Neuronal stem cell (in vitro differentiated cells): Measurements from ENCODE around the gene CEMIP.

Source experiments
- DNase-seq: peaks from one replicate; pipeline ENCODE4 v3.0.0-alpha.2; 2013; ENCODE audit warnings: low spot score
- H2AFZ ChIP-seq: one replicate; pipeline ENCODE4 v1.6.1; 2013; ENCODE audit warnings: mild to moderate bottlenecking, low read length, inconsistent platforms
- H2AK5ac ChIP-seq: 2 replicates; pipeline ENCODE4 v1.6.1; 2013; ENCODE audit warnings: low read depth, mild to moderate bottlenecking, inconsistent platforms, low read length, moderate library complexity, mixed read lengths
- H2BK120ac ChIP-seq: 2 replicates; pipeline ENCODE4 v1.6.1; 2013; ENCODE audit warnings: low read depth, mild to moderate bottlenecking, inconsistent platforms, low read length, moderate library complexity, mixed read lengths
- H2BK12ac ChIP-seq: one replicate; pipeline ENCODE4 v1.6.1; 2013; ENCODE audit warnings: low read length, inconsistent platforms
- H2BK15ac ChIP-seq: 2 replicates; pipeline ENCODE4 v1.6.1; 2013; ENCODE audit warnings: mild to moderate bottlenecking, low read length, inconsistent platforms, mixed read lengths
- H2BK5ac ChIP-seq: one replicate; pipeline ENCODE4 v1.6.1; 2013; ENCODE audit warnings: inconsistent platforms, mild to moderate bottlenecking, low read length, moderate library complexity
- H3K14ac ChIP-seq: one replicate; pipeline ENCODE4 v1.6.1; 2013; ENCODE audit warnings: low read length, inconsistent platforms
- H3K18ac ChIP-seq: 2 replicates; pipeline ENCODE4 v1.6.1; 2013; ENCODE audit warnings: low read length, inconsistent platforms
- H3K23ac ChIP-seq: 2 replicates; pipeline ENCODE4 v1.6.1; 2013; ENCODE audit warnings: low read depth, mild to moderate bottlenecking, mixed read lengths, low read length, inconsistent platforms; ENCODE audit not compliant: poor library complexity
- H3K27ac ChIP-seq: replicated peaks from 3 replicates; pipeline ENCODE4 v1.5.1; 2013; ENCODE audit warnings: low read length, inconsistent platforms
- H3K27me3 ChIP-seq, 3 experiments: 2 replicates each; pipeline ENCODE4 v1.6.1; 2013; ENCODE audit warnings: low read length in 3 of 3, mild to moderate bottlenecking in 2 of 3, inconsistent platforms in 1 of 3, low read depth in 1 of 3, mixed read lengths in 1 of 3, moderate library complexity in 1 of 3; ENCODE audit not compliant: control insufficient read depth in 3 of 3, insufficient read depth in 3 of 3
- H3K36me3 ChIP-seq, 2 donors: replicated peaks in 1 of 2; 2 replicates each; pipeline ENCODE4 v1.6.1; 2013; ENCODE audit warnings: low read length in 2 of 2; ENCODE audit not compliant: control insufficient read depth in 2 of 2, insufficient read depth in 2 of 2
- H3K4ac ChIP-seq: 2 replicates; pipeline ENCODE4 v1.6.1; 2013; ENCODE audit warnings: inconsistent platforms, mild to moderate bottlenecking, low read length, moderate library complexity
- H3K4me1 ChIP-seq, 2 donors: 1 replicate in 1 of 2; 2 replicates in 1 of 2; pipeline ENCODE4 v1.6.1; 2013; ENCODE audit warnings: low read length in 2 of 2, low read depth in 1 of 2; ENCODE audit not compliant: control insufficient read depth in 2 of 2, insufficient read depth in 1 of 2
- H3K4me2 ChIP-seq: one replicate; pipeline ENCODE4 v1.6.1; 2013; ENCODE audit warnings: mild to moderate bottlenecking, low read length, inconsistent platforms; ENCODE audit not compliant: insufficient read depth, poor library complexity, severe bottlenecking
- H3K4me3 ChIP-seq, 2 donors: 2 replicates each; pipeline ENCODE4 v1.5.1; 2013; ENCODE audit warnings: low read length in 2 of 2, mild to moderate bottlenecking in 2 of 2, inconsistent platforms in 1 of 2, moderate library complexity in 1 of 2
- H3K79me1 ChIP-seq: one replicate; pipeline ENCODE4 v1.6.1; 2013; ENCODE audit warnings: low read depth, mild to moderate bottlenecking, inconsistent platforms, low read length, moderate library complexity
- H3K9ac ChIP-seq: one replicate; pipeline ENCODE4 v1.6.1; 2013; ENCODE audit warnings: mild to moderate bottlenecking, low read depth, low read length, inconsistent platforms; ENCODE audit not compliant: poor library complexity
- H3K9me3 ChIP-seq, 2 donors: replicated peaks in 1 of 2; 2 replicates each; pipeline versions ENCODE3 to v1.6.1; 2013; ENCODE audit warnings: low read length in 2 of 2, mild to moderate bottlenecking in 2 of 2, inconsistent platforms in 1 of 2, low read depth in 1 of 2, mixed read lengths in 1 of 2, moderate library complexity in 1 of 2; ENCODE audit not compliant: control insufficient read depth in 2 of 2, insufficient read depth in 1 of 2
- H4K8ac ChIP-seq: one replicate; pipeline ENCODE4 v1.6.1; 2013; ENCODE audit warnings: low read depth, mild to moderate bottlenecking, inconsistent platforms, low read length, moderate library complexity
- H4K91ac ChIP-seq: one replicate; pipeline ENCODE4 v1.6.1; 2013; ENCODE audit warnings: low read length, low read depth, mild to moderate bottlenecking, inconsistent platforms; ENCODE audit not compliant: poor library complexity
- WGBS, 2 donors: extraction: QIAGEN DNeasy Blood & Tissue Kit; methylation state at CpG; one replicate each; pipeline ENCODE4 v1.1.7; 2013; ENCODE audit warnings: missing lambda C conversion rate in 2 of 2, mixed read lengths in 1 of 2; ENCODE audit not compliant: insufficient read length in 2 of 2, insufficient replicate concordance in 1 of 2; ENCODE audit errors: extremely low coverage in 2 of 2; 5-methylcytosine and 5-hydroxymethylcytosine counted together

CEMIP gene

GRCh38 chr15:80780416-80781221 lies 1.4 kb downstream of the CEMIP start:
- Histone ChIP-seq H3K23ac (no peak overlapping the region), H3K4me3 (peak overlapping the region in 1 of 2 donors; percentile 53), H3K27me3 (peaks cover 9 to 77% (median 27%) of the 10 kb centered on the region in 3 experiments), H3K18ac (no peak overlapping the region), H3K9me3 (no peaks in the 10 kb centered on the region), H2BK5ac (no peak overlapping the region), H3K4ac (no peak overlapping the region), H3K36me3 (no peaks in the 10 kb centered on the region), H3K27ac (no peak overlapping the region), H3K9ac (no peak overlapping the region), H3K14ac (no peak overlapping the region), H2AFZ (peak overlapping the region; percentile 32), H3K4me1 (peaks cover 9 to 15% of the 10 kb centered on the region in 2 donors), H4K91ac (no peak overlapping the region), H4K8ac (no peak overlapping the region), H2AK5ac (no peak overlapping the region), H3K4me2 (peak overlapping the region; percentile 60), H3K79me1 (peaks cover 2% of the 10 kb centered on the region), H2BK15ac (no peak overlapping the region), H2BK120ac (no peak overlapping the region), H2BK12ac (no peak overlapping the region)
- no CpG with 5 or more reads among the region's 40 CpGs for WGBS, 2 donors
- DNase-seq: peak; percentile 79

GRCh38 chr15:80783260-80783659 lies 4.1 kb downstream of the CEMIP start:
- no peaks in the 10 kb centered on the region for H3K36me3 ChIP-seq
- no peaks in the 10 kb centered on the region for H3K9me3 ChIP-seq
- no peak overlapping the region for H3K18ac ChIP-seq
- H3K14ac ChIP-seq: no peak overlapping the region
- no peak overlapping the region for H2AFZ ChIP-seq
- no peak overlapping the region for H3K9ac ChIP-seq
- H4K91ac ChIP-seq: no peak overlapping the region
- H2BK12ac ChIP-seq: no peak overlapping the region
- H3K23ac ChIP-seq: no peak overlapping the region
- H3K4me2 ChIP-seq: no peak overlapping the region
- no peak overlapping the region for H3K4ac ChIP-seq
- H3K27ac ChIP-seq: no peak overlapping the region
- no peak overlapping the region for H2BK15ac ChIP-seq
- no peak overlapping the region for H2BK5ac ChIP-seq
- peaks cover 9 to 70% (median 22%) of the 10 kb centered on the region in 3 experiments for H3K27me3 ChIP-seq
- H4K8ac ChIP-seq: no peak overlapping the region
- no peak for DNase-seq
- no peak overlapping the region for H2AK5ac ChIP-seq
- H3K79me1 ChIP-seq: peaks cover 2% of the 10 kb centered on the region
- H2BK120ac ChIP-seq: no peak overlapping the region
- peaks cover 14 to 15% of the 10 kb centered on the region in 2 donors for H3K4me1 ChIP-seq
- H3K4me3 ChIP-seq: no peak overlapping the region

- no peak overlapping the region for H3K27ac ChIP-seq
- no CpG with 5 or more reads among the region's 5 CpGs for WGBS, 2 donors
- no peak overlapping the region for H4K8ac ChIP-seq
- H3K79me1 ChIP-seq: no peaks in the 10 kb centered on the region
- peaks cover 0 to 60% (median 6%) of the 10 kb centered on the region in 3 experiments for H3K27me3 ChIP-seq
- DNase-seq: no peak
- H2AFZ ChIP-seq: no peak overlapping the region
- no peak overlapping the region for H2BK15ac ChIP-seq
- no peak overlapping the region for H3K23ac ChIP-seq
- no peak overlapping the region for H3K18ac ChIP-seq
- no peak overlapping the region for H2AK5ac ChIP-seq
- no peak overlapping the region for H2BK120ac ChIP-seq
- no peak overlapping the region for H3K9ac ChIP-seq
- H3K9me3 ChIP-seq: no peaks in the 10 kb centered on the region
- H3K4ac ChIP-seq: no peak overlapping the region
- peaks cover 5 to 7% of the 10 kb centered on the region in 2 donors for H3K4me1 ChIP-seq
- no peak overlapping the region for H3K4me2 ChIP-seq
- H4K91ac ChIP-seq: no peak overlapping the region
- no peak overlapping the region for H3K14ac ChIP-seq
- no peak overlapping the region for H3K4me3 ChIP-seq
- no peak overlapping the region for H2BK5ac ChIP-seq
- no peak overlapping the region for H2BK12ac ChIP-seq
- no peaks in the 10 kb centered on the region for H3K36me3 ChIP-seq
Observed at GRCh38 chr15:80785335-80785734, 6.2 kb downstream of the CEMIP start.

- H3K14ac ChIP-seq: no peak overlapping the region
Observed at GRCh38 chr15:80785811-80786354, 6.7 kb downstream of the CEMIP start.

More at GRCh38 chr15:80785811-80786354, 6.7 kb downstream of the CEMIP start:
- DNase-seq: no peak
- Histone ChIP-seq H2AFZ (no peak overlapping the region), H3K36me3 (no peaks in the 10 kb centered on the region), H2AK5ac (no peak overlapping the region), H3K79me1 (no peaks in the 10 kb centered on the region), H3K4me1 (peaks cover under 1 to 6% of the 10 kb centered on the region in 2 donors), H3K4ac (no peak overlapping the region), H3K27ac (no peak overlapping the region), H3K23ac (no peak overlapping the region), H3K9me3 (no peaks in the 10 kb centered on the region), H4K91ac (no peak overlapping the region), H2BK15ac (no peak overlapping the region), H3K4me2 (no peak overlapping the region), H2BK120ac (no peak overlapping the region), H4K8ac (no peak overlapping the region), H3K4me3 (no peak overlapping the region), H2BK12ac (no peak overlapping the region), H2BK5ac (no peak overlapping the region), H3K9ac (no peak overlapping the region), H3K27me3 (peaks cover 0 to 55% (median 2%) of the 10 kb centered on the region in 3 experiments), H3K18ac (no peak overlapping the region)
- WGBS, 2 donors: no CpG with 5 or more reads among the region's 5 CpGs
